CD14-positive monocyte (primary cell): Measurements from ENCODE around the gene MAS1. TPM values are rescaled to one million over a fixed set of nuclear protein-coding genes. Genes with fewer than 3 reads are reported as not detected.
A peak's percentile ranks its signal among the peaks of the same experiment; 100 is the strongest.
"Not testable (repeated sequence)": the region's sequence is repeated elsewhere in the genome, so short reads cannot be mapped to it uniquely, and the experiment has no call there.

Experiments
- DNase-seq, 3 donors: peaks; one replicate each; pipeline ENCODE4 v3.0.0-alpha.2; 2011 to 2022
- H2AFZ ChIP-seq: 2 replicates; pipeline ENCODE4 v1.6.0; 2012; ENCODE audit warnings: mild to moderate bottlenecking, low read depth, low read length, inconsistent platforms; ENCODE audit not compliant: insufficient read depth, poor library complexity, severe bottlenecking
- H3K27ac ChIP-seq, 2 donors: 1 replicate in 1 of 2; 2 replicates in 1 of 2; pipeline ENCODE4 v1.5.1; 2012 to 2013; ENCODE audit warnings: low read length in 2 of 2, control low read depth in 1 of 2, inconsistent platforms in 1 of 2, low read depth in 1 of 2, mild to moderate bottlenecking in 1 of 2
- H3K27me3 ChIP-seq, 2 donors: one replicate each; pipeline versions ENCODE4 v1.6.0 to v1.6.1; 2011 to 2013; ENCODE audit warnings: low read length in 2 of 2; ENCODE audit not compliant: control insufficient read depth in 2 of 2, insufficient read depth in 2 of 2
- H3K36me3 ChIP-seq, 2 donors: replicated peaks in 1 of 2; 1 replicate in 1 of 2; 2 replicates in 1 of 2; pipeline versions ENCODE4 v1.5.1 to v1.6.1; 2012 to 2013; ENCODE audit warnings: low read length in 2 of 2, control low read depth in 1 of 2, inconsistent platforms in 1 of 2, mild to moderate bottlenecking in 1 of 2; ENCODE audit not compliant: insufficient read depth in 2 of 2, control insufficient read depth in 1 of 2
- H3K4me1 ChIP-seq, 2 donors: 1 replicate in 1 of 2; 2 replicates in 1 of 2; pipeline versions ENCODE4 v1.5.1 to v1.6.1; 2012 to 2013; ENCODE audit warnings: low read length in 2 of 2, control low read depth in 1 of 2, inconsistent platforms in 1 of 2, mild to moderate bottlenecking in 1 of 2, moderate library complexity in 1 of 2; ENCODE audit not compliant: insufficient read depth in 2 of 2, control insufficient read depth in 1 of 2
- H3K4me2 ChIP-seq: replicated peaks from 2 replicates; pipeline ENCODE3; 2012; ENCODE audit warnings: low read length, moderate library complexity, mild to moderate bottlenecking; ENCODE audit not compliant: poor library complexity, severe bottlenecking; ENCODE audit errors: extremely low read depth
- H3K4me3 ChIP-seq, 3 experiments: fragments of 200-600 bp in 1 of 3; sonication (generic) in 1 of 3; replicated peaks in 1 of 3; 1 replicate in 2 of 3; 2 replicates in 1 of 3; pipeline ENCODE4 v1.5.1; 2011 to 2013; ENCODE audit warnings: low read length in 3 of 3, mild to moderate bottlenecking in 3 of 3, control low read depth in 2 of 3, low read depth in 2 of 3, inconsistent platforms in 1 of 3, moderate library complexity in 1 of 3
- H3K79me2 ChIP-seq: 2 replicates; pipeline ENCODE4 v1.6.0; 2012; ENCODE audit warnings: mild to moderate bottlenecking, control low read depth, inconsistent platforms, low read length, moderate library complexity; ENCODE audit not compliant: insufficient read depth
- H3K9ac ChIP-seq: 2 replicates; pipeline ENCODE4 v1.6.0; 2017; ENCODE audit warnings: low read length, mild to moderate bottlenecking; ENCODE audit not compliant: insufficient read depth, poor library complexity, severe bottlenecking
- H3K9me3 ChIP-seq, 2 donors: replicated peaks in 1 of 2; 1 replicate in 1 of 2; 2 replicates in 1 of 2; pipeline versions ENCODE4 v1.5.1 to v1.6.1; 2012 to 2013; ENCODE audit warnings: low read length in 2 of 2, control low read depth in 1 of 2; ENCODE audit not compliant: control insufficient read depth in 1 of 2, insufficient read depth in 1 of 2
- H4K20me1 ChIP-seq: 2 replicates; pipeline ENCODE4 v1.6.0; 2012; ENCODE audit warnings: mild to moderate bottlenecking, low read length, control low read depth, moderate library complexity; ENCODE audit not compliant: insufficient read depth
- H3K27ac Mint-ChIP-seq, 7 donors: one replicate each; pipeline ENCODE4 v1.8.0; 2020; ENCODE audit warnings: mild to moderate bottlenecking in 7 of 7, mixed read lengths in 7 of 7, moderate library complexity in 6 of 7, inconsistent platforms in 2 of 7
- H3K27me3 Mint-ChIP-seq, 3 donors: one replicate each; pipeline ENCODE4 v1.8.0; 2021 to 2022; ENCODE audit warnings: low read depth in 3 of 3, mild to moderate bottlenecking in 3 of 3, mixed read lengths in 3 of 3, moderate library complexity in 3 of 3, inconsistent platforms in 1 of 3
- H3K36me3 Mint-ChIP-seq, 2 donors: one replicate each; pipeline ENCODE4 v1.8.0; 2020; ENCODE audit warnings: mixed read lengths in 2 of 2, inconsistent platforms in 1 of 2, mild to moderate bottlenecking in 1 of 2
- H3K4me1 Mint-ChIP-seq: one replicate; pipeline ENCODE4 v1.8.0; 2020; ENCODE audit warnings: mild to moderate bottlenecking, mixed read lengths
- H3K4me3 Mint-ChIP-seq, 2 donors: one replicate each; pipeline ENCODE4 v1.8.0; 2020; ENCODE audit warnings: mild to moderate bottlenecking in 2 of 2, mixed read lengths in 2 of 2, moderate library complexity in 1 of 2
- H3K9me3 Mint-ChIP-seq, 7 donors: one replicate each; pipeline ENCODE4 v1.8.0; 2020 to 2022; ENCODE audit warnings: mixed read lengths in 7 of 7, mild to moderate bottlenecking in 6 of 7, moderate library complexity in 6 of 7, inconsistent platforms in 2 of 7
- WGBS: methylation state at CpG from one replicate; pipeline ENCODE4 v1.1.5; 2013; ENCODE audit warnings: missing lambda C conversion rate; ENCODE audit not compliant: insufficient coverage; 5-methylcytosine and 5-hydroxymethylcytosine counted together
- intact Hi-C, 2 donors: fragments of 100-400 bp; cut with micrococcal nuclease; formaldehyde crosslinking; loops; one replicate each; pipeline versions ENCODE4 v1.15.0 to v1.15.1; 2023
- polyA plus RNA-seq, 3 donors: library from polyadenylated mRNA; depleted of rRNA in 1 of 3; unstranded in 2 of 3; stranded (reverse) in 1 of 3; fragments of 300-500 nt in 2 of 3; fragments of >200 nt in 1 of 3; fragmentation: Illumina TruSeq in 2 of 3; gene quantifications; 1 replicate in 2 of 3; 2 replicates in 1 of 3; pipeline ENCODE4 v1.2.3, GENCODE V29; 2012 to 2021
- TF ChIP-seq, protein P1 (sequence below): fragments of 200-600 bp; IDR thresholded peaks from one replicate; pipeline ENCODE4 v1.8.0; 2022; ENCODE audit warnings: antibody characterized with exemption, mild to moderate bottlenecking

MAS1 gene
- polyA plus RNA-seq, 3 donors, result not detected

- H3K79me2 ChIP-seq, H3K36me3 ChIP-seq, H2AFZ ChIP-seq, H3K27me3 ChIP-seq, H3K27ac ChIP-seq, H4K20me1 ChIP-seq, H3K4me3 ChIP-seq, H3K4me2 ChIP-seq, H3K9me3 ChIP-seq, H3K27me3 Mint-ChIP-seq, H3K9me3 Mint-ChIP-seq, H3K4me3 Mint-ChIP-seq, H3K36me3 Mint-ChIP-seq, H3K9ac ChIP-seq, H3K27ac Mint-ChIP-seq: not testable (repeated sequence)
- TF ChIP-seq, protein P1, sequence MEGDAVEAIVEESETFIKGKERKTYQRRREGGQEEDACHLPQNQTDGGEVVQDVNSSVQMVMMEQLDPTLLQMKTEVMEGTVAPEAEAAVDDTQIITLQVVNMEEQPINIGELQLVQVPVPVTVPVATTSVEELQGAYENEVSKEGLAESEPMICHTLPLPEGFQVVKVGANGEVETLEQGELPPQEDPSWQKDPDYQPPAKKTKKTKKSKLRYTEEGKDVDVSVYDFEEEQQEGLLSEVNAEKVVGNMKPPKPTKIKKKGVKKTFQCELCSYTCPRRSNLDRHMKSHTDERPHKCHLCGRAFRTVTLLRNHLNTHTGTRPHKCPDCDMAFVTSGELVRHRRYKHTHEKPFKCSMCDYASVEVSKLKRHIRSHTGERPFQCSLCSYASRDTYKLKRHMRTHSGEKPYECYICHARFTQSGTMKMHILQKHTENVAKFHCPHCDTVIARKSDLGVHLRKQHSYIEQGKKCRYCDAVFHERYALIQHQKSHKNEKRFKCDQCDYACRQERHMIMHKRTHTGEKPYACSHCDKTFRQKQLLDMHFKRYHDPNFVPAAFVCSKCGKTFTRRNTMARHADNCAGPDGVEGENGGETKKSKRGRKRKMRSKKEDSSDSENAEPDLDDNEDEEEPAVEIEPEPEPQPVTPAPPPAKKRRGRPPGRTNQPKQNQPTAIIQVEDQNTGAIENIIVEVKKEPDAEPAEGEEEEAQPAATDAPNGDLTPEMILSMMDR, result peak; percentile 50
- H3K4me1 Mint-ChIP-seq, result peaks cover 23% of the 10 kb centered on the region
- peak; percentile 20 to 45 (median 41) for DNase-seq
- WGBS, result 0% methylated on average over 1 of the region's 5 CpGs
- peaks cover 8 to 17% of the 10 kb centered on the region in 2 donors for H3K4me1 ChIP-seq
- intact Hi-C loops, result loop anchor here in 1 of 2 donors (10.0 kb wide), 1 partner anchor 191 kb away; no protein-coding TSS in a partner anchor
Measured at GRCh38 chr6:159863341-159863740, 27.4 kb upstream of the MAS1 start.

- Histone ChIP-seq H3K36me3 (no peaks in the 10 kb centered on the region), H3K9ac (no peak overlapping the region), H3K9me3 (peaks cover 0 to 4% of the 10 kb centered on the region in 2 donors), H3K27me3 (no peaks in the 10 kb centered on the region), H3K4me2 (no peak overlapping the region), H4K20me1 (no peaks in the 10 kb centered on the region), H3K4me1 (peaks cover 8 to 15% of the 10 kb centered on the region in 2 donors), H3K79me2 (no peaks in the 10 kb centered on the region), H2AFZ (no peak overlapping the region), H3K4me3 (no peak overlapping the region), H3K27ac (no peak overlapping the region)
- no peak overlapping the region for H3K4me3 Mint-ChIP-seq
- intact Hi-C loops, result loop anchor here in 1 of 2 donors (10.0 kb wide), 1 partner anchor 189 kb away; no protein-coding TSS in a partner anchor
- no peak for DNase-seq
- TF ChIP-seq, protein P1, result no peak
- H3K9me3 Mint-ChIP-seq, result peaks cover 0 to 3% (median 2%) of the 10 kb centered on the region in 7 donors
- no peaks in the 10 kb centered on the region for H3K36me3 Mint-ChIP-seq
- 90% methylated on average over 6 of the region's 12 CpGs for WGBS
- H3K27me3 Mint-ChIP-seq, result peaks cover 0 to 6% (median 3%) of the 10 kb centered on the region in 3 donors
- H3K27ac Mint-ChIP-seq, result no peak overlapping the region
- H3K4me1 Mint-ChIP-seq, result peaks cover 22% of the 10 kb centered on the region
Measured at GRCh38 chr6:159865226-159865920, 25.4 kb upstream of the MAS1 start.
